Activated B cell treated with CpG ODN at 0.5 μM for 24 hours (primary cell): ENCODE data around the gene EYS. TPM values are rescaled to one million over a fixed set of nuclear protein-coding genes. Genes with fewer than 3 reads are reported as not detected.

Experiments used
- ATAC-seq: fragments of 200-7000 bp; cut with Tn5 transposase; one replicate; pipeline ENCODE4 v1.10.0; 2021; ENCODE audit warnings: low read depth, mild to moderate bottlenecking, moderate library complexity
- CTCF ChIA-PET: fragments of 350-600 bp; sonication (Branson Sonifier 250); formaldehyde crosslinking; loops from one replicate; lab custom pipeline; 2021; ENCODE audit warnings: antibody characterized with exemption; lab: Charles Lee
- POLR2A ChIA-PET: fragments of 350-600 bp; sonication (Branson Sonifier 250); formaldehyde crosslinking; loops from one replicate; lab custom pipeline; 2021; ENCODE audit warnings: antibody characterized with exemption; lab: Charles Lee
- DNase-seq: peaks from one replicate; pipeline ENCODE4 v3.0.0; 2022
- H3K27ac Mint-ChIP-seq: one replicate; pipeline ENCODE4 v1.8.0; 2020; ENCODE audit warnings: mixed read lengths
- H3K27me3 Mint-ChIP-seq: one replicate; pipeline ENCODE4 v1.8.0; 2021; ENCODE audit warnings: mixed read lengths
- H3K36me3 Mint-ChIP-seq: one replicate; pipeline ENCODE4 v1.8.0; 2021; ENCODE audit warnings: low read depth, mixed read lengths
- H3K4me1 Mint-ChIP-seq: one replicate; pipeline ENCODE4 v1.8.0; 2021; ENCODE audit warnings: mixed read lengths
- H3K4me3 Mint-ChIP-seq: one replicate; pipeline ENCODE4 v1.8.0; 2020; ENCODE audit warnings: mild to moderate bottlenecking, mixed read lengths
- H3K9me3 Mint-ChIP-seq: one replicate; pipeline ENCODE4 v1.8.0; 2020; ENCODE audit warnings: mixed read lengths
- intact Hi-C: fragments of 100-400 bp; cut with micrococcal nuclease; formaldehyde crosslinking; loops from one replicate; pipeline ENCODE4 v1.15.1; 2024
- total RNA-seq: library from RNA; stranded (reverse); gene quantifications from 2 replicates; pipeline ENCODE4 v1.2.3, GENCODE V29; 2022
- TF ChIP-seq, protein P1 (sequence below): fragments of 200-600 bp; IDR thresholded peaks from one replicate; pipeline ENCODE4 v1.8.0; 2022; ENCODE audit warnings: antibody characterized with exemption, mild to moderate bottlenecking

Gene EYS
- total RNA-seq, 1 donor from 2014 or later, result not detected

DNA sequence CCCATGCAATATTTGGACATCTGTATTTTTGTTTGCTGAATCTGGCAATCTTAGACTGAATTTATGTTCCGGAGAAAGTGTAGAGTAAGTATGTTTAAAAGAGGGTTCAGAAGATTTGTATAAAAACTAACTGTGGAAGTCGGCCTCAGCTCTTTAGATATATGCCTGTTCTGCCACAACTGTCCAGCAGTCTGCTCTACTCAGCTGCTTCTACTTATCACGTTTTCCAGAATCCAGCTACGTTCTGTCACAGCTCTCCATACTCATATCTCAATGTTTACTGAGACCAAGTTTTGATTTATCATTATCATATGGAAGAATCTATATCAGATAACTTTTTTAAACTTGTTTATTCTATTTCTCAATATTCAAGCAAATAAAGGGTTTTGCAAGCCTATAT lies 721.3 kb downstream of the EYS start:
- Mint-ChIP-seq H3K36me3 (no peaks in the 10 kb centered on the region), H3K27ac (no peak overlapping the region)

DNA sequence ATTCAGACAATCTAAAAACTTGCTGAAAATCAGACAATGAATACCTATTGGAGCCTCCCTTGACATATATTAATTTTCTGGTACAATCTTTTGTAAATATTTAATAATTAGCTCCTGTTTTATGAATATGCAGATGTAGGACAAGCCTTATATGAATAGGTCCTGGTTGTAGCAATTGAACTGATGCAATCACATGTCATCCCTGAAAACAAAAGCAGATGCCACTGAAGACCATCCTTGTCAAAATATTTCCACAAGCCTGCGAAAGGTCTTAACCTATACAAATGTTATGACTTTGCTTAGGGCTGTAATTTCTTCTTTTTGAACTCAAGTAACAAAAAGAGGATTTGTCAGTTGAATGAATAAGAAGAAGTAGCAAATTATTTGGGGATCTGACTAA lies 722.1 kb downstream of the EYS start:
- intact Hi-C loops, result no loop called here
- ChIA-PET CTCF (no interaction called here), POLR2A (no interaction called here)
- Mint-ChIP-seq H3K9me3 (no peaks in the 10 kb centered on the region), H3K4me3 (no peak overlapping the region), H3K4me1 (no peaks in the 10 kb centered on the region), H3K27ac (no peak overlapping the region), H3K27me3 (no peaks in the 10 kb centered on the region), H3K36me3 (no peaks in the 10 kb centered on the region)
- ATAC-seq, result no peak
- TF ChIP-seq, protein P1, sequence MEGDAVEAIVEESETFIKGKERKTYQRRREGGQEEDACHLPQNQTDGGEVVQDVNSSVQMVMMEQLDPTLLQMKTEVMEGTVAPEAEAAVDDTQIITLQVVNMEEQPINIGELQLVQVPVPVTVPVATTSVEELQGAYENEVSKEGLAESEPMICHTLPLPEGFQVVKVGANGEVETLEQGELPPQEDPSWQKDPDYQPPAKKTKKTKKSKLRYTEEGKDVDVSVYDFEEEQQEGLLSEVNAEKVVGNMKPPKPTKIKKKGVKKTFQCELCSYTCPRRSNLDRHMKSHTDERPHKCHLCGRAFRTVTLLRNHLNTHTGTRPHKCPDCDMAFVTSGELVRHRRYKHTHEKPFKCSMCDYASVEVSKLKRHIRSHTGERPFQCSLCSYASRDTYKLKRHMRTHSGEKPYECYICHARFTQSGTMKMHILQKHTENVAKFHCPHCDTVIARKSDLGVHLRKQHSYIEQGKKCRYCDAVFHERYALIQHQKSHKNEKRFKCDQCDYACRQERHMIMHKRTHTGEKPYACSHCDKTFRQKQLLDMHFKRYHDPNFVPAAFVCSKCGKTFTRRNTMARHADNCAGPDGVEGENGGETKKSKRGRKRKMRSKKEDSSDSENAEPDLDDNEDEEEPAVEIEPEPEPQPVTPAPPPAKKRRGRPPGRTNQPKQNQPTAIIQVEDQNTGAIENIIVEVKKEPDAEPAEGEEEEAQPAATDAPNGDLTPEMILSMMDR, result no peak
- no peak for DNase-seq

More for the DNA sequence above, 721.3 kb downstream of the EYS start:
- POLR2A ChIA-PET, result no interaction called here
- intact Hi-C loops, result no loop called here
- DNase-seq, result no peak
- CTCF ChIA-PET, result no interaction called here
- H3K4me1 Mint-ChIP-seq, result no peaks in the 10 kb centered on the region
- no peak for ATAC-seq
- TF ChIP-seq, protein P1, result no peak
- H3K4me3 Mint-ChIP-seq, result no peak overlapping the region
- no peaks in the 10 kb centered on the region for H3K27me3 Mint-ChIP-seq
- H3K9me3 Mint-ChIP-seq, result no peaks in the 10 kb centered on the region

DNA sequence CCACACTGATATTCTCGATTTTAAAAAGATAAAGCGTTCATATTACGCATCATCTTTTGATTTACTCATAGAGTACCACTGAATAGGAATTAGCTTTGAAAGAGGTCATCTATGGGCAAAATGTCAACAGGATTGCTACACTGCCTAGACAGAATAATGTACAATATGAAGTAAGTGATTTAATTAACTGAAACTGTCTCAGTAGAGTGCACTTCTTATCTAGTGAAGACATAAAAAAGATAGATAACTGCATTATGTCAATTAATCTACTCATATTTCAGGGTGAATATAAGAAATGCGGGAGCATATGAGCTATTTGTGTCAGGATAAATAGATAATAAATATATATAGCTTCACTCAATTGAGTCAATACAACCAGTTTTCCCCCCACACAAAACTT lies 723.9 kb downstream of the EYS start:
- no peaks in the 10 kb centered on the region for H3K36me3 Mint-ChIP-seq

DNA sequence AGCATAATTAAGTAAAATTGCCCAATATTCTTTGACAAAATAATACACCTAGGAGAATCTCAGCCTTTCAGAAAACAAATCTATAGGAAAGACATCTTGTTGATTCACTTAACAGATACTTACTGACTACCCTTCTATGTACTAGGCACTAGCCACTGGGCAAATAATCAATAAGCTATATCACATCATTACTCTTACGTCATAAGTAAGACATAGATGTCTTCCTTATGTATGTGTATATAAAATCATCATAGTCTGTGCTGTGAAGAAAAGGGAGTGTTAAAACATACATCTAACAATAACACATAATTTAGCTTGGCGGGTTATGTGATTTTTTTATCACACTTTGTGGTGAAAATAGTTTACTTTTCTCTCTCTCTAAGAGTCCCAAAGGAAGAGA lies 733.9 kb downstream of the EYS start:
- ChIA-PET POLR2A (no interaction called here), CTCF (no interaction called here)
- TF ChIP-seq, protein P1, result no peak
- Mint-ChIP-seq H3K27ac (no peak overlapping the region), H3K27me3 (no peaks in the 10 kb centered on the region), H3K4me3 (no peak overlapping the region), H3K4me1 (no peaks in the 10 kb centered on the region), H3K9me3 (peaks cover 3% of the 10 kb centered on the region), H3K36me3 (no peaks in the 10 kb centered on the region)
- ATAC-seq (no peak), DNase-seq (no peak)
- intact Hi-C loops, result no loop called here

More for the DNA sequence above, 723.9 kb downstream of the EYS start:
- no peaks in the 10 kb centered on the region for H3K4me1 Mint-ChIP-seq
- DNase-seq, result no peak
- POLR2A ChIA-PET, result no interaction called here
- no peaks in the 10 kb centered on the region for H3K27me3 Mint-ChIP-seq
- H3K27ac Mint-ChIP-seq, result no peak overlapping the region
- no peaks in the 10 kb centered on the region for H3K9me3 Mint-ChIP-seq
- no peak for ATAC-seq
- H3K4me3 Mint-ChIP-seq, result no peak overlapping the region
- intact Hi-C loops, result no loop called here
- TF ChIP-seq, protein P1, result no peak
- CTCF ChIA-PET, result no interaction called here

DNA sequence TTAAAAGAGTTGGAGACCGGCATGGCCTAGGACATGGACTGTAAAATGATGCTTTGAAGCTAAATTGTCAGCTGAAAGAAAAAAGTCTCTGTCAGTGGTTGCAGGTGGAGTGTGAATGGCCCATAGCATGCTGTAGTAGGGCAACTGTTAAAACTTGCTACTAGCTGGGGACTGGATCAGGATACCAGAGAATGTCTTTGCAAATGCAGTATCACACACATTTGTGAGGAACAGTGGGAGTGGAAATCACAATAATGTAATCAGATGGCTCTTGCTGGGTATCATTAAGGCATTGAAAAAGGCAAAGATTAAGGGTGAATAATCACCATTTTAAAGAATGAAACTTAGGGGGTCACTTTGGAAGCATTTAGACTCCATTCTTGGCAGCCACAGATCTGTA lies 737.9 kb downstream of the EYS start:
- Mint-ChIP-seq H3K27ac (no peak overlapping the region), H3K36me3 (no peaks in the 10 kb centered on the region), H3K4me1 (no peaks in the 10 kb centered on the region), H3K9me3 (peaks cover 6% of the 10 kb centered on the region), H3K4me3 (no peak overlapping the region), H3K27me3 (no peaks in the 10 kb centered on the region)
- TF ChIP-seq, protein P1, result no peak
- no peak for DNase-seq
- no peak for ATAC-seq
- CTCF ChIA-PET, result no interaction called here
- POLR2A ChIA-PET, result no interaction called here
- intact Hi-C loops, result no loop called here
